ENCODE data around the gene ERLIN1. TPM values are rescaled to one million over a fixed set of nuclear protein-coding genes. Genes with fewer than 3 reads are reported as not detected.

The ERLIN1 gene
- total and polyA plus RNA-seq, 2 donors from 2014 or later = 9.0 to 23.7 TPM

DNA sequence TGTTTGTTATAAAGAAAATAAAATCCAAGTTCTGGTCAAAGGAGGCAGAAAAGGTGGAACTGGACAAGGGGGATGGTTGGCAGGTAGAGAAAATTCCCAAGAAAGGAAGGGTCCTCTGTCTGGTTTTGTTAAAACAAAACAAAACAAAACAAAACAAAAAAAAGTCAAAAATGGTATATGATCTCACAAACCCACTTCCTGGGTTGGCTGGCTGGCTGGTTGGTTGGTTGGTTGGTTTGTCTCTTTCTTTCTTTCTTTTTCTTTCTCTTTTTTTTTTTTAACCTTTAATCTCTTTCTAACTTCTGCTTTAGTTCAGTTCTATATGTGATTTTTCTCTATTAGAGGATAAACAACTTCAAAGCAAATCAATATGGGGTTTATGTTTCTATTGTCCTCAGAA is 63.0 kb downstream of the ERLIN1 start:
- DNase-seq = no peak
- Histone ChIP-seq H3K4me3 (ENCODE audit: low read length in 3 of 3) (no peak overlapping the region), H3K27ac (ENCODE audit: low read depth in 2 of 2, low read length in 2 of 2) (no peak overlapping the region), H3K4me1 (ENCODE audit: control insufficient read depth in 2 of 3, insufficient read depth in 2 of 3, low read depth in 1 of 3, low read length in 3 of 3) (no peaks in the 10 kb centered on the region), H3K9ac (ENCODE audit: low read length in 3 of 3) (no peak overlapping the region), H3K27me3 (ENCODE audit: control insufficient read depth, insufficient read depth, low read length) (no peaks in the 10 kb centered on the region), H3K9me3 (ENCODE audit: control insufficient read depth in 2 of 3, insufficient read depth in 1 of 3, low read length in 3 of 3) (no peaks in the 10 kb centered on the region), H3K36me3 (ENCODE audit: control insufficient read depth in 2 of 3, insufficient read depth in 3 of 3, low read length in 3 of 3) (no peaks in the 10 kb centered on the region)
- FAIRE-seq = no peak
- TF ChIP-seq, protein P1, sequence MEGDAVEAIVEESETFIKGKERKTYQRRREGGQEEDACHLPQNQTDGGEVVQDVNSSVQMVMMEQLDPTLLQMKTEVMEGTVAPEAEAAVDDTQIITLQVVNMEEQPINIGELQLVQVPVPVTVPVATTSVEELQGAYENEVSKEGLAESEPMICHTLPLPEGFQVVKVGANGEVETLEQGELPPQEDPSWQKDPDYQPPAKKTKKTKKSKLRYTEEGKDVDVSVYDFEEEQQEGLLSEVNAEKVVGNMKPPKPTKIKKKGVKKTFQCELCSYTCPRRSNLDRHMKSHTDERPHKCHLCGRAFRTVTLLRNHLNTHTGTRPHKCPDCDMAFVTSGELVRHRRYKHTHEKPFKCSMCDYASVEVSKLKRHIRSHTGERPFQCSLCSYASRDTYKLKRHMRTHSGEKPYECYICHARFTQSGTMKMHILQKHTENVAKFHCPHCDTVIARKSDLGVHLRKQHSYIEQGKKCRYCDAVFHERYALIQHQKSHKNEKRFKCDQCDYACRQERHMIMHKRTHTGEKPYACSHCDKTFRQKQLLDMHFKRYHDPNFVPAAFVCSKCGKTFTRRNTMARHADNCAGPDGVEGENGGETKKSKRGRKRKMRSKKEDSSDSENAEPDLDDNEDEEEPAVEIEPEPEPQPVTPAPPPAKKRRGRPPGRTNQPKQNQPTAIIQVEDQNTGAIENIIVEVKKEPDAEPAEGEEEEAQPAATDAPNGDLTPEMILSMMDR (IDR thresholded peaks at IDR 0.05; ENCODE audit: borderline replicate concordance, extremely low read depth, insufficient read depth) = no peak
- intact Hi-C loops (cut with DNase I) = no loop called here

DNA sequence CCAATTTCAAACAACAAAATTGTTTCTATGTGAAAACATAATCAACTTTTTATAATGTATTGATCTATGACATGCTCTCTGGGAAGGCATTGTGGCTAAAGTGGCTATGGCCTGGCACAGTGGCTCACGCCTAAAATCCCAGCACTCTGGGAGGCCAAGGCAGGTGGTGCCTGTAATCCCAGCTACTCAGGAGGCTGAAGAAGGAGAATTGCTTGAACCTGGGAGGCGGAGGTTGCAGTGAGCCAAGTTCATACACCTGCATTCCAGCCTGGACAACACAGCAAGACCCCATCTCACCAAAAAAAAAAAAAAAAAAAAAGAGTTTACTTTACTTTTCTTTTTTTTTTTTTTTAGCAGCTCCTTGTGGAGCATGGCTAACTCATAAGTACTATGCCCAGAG is 65.3 kb downstream of the ERLIN1 start:
- H3K9ac ChIP-seq (ENCODE audit: low read length in 3 of 3) = no peak overlapping the region
- H3K4me1 ChIP-seq (ENCODE audit: control insufficient read depth in 2 of 3, insufficient read depth in 2 of 3, low read depth in 1 of 3, low read length in 3 of 3) = no peaks in the 10 kb centered on the region
- no peak overlapping the region for H3K27ac ChIP-seq (ENCODE audit: low read depth in 2 of 2, low read length in 2 of 2)
- no peak overlapping the region for H3K4me3 ChIP-seq (ENCODE audit: low read length in 3 of 3)
- intact Hi-C loops (cut with DNase I) = no loop called here
- no peaks in the 10 kb centered on the region for H3K27me3 ChIP-seq (ENCODE audit: control insufficient read depth, insufficient read depth, low read length)
- no peaks in the 10 kb centered on the region for H3K9me3 ChIP-seq (ENCODE audit: control insufficient read depth in 2 of 3, insufficient read depth in 1 of 3, low read length in 3 of 3)
- TF ChIP-seq, protein P1 (IDR thresholded peaks at IDR 0.05; ENCODE audit: borderline replicate concordance, extremely low read depth, insufficient read depth) = no peak
- no peak for FAIRE-seq
- no peak for DNase-seq
- no peaks in the 10 kb centered on the region for H3K36me3 ChIP-seq (ENCODE audit: control insufficient read depth in 2 of 3, insufficient read depth in 3 of 3, low read length in 3 of 3)

DNA sequence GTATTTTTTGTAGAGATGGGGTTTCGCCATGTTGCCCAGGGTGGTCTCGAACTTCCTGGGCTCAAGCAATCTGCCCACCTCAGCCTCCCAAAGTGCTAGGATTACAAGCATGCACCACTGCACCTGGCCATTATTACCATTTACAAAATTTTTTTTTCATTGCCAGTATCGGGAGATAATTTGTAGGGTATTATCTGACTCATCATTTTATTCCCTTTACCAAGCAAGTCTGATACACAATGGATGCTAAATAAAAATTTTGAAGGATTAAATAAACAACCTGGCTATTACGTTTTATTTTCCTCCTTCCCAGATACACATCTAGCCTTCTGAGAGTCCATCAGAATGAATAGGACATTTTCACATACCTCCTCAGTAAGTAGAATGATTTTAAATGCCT is 66.1 kb downstream of the ERLIN1 start:
- DNase-seq (no peak), FAIRE-seq (no peak)
- intact Hi-C loops (cut with DNase I) = no loop called here
- no peak overlapping the region for H3K9ac ChIP-seq (ENCODE audit: low read length in 3 of 3)
- H3K36me3 ChIP-seq (ENCODE audit: control insufficient read depth in 2 of 3, insufficient read depth in 3 of 3, low read length in 3 of 3) = no peaks in the 10 kb centered on the region
- no peaks in the 10 kb centered on the region for H3K4me1 ChIP-seq (ENCODE audit: control insufficient read depth in 2 of 3, insufficient read depth in 2 of 3, low read depth in 1 of 3, low read length in 3 of 3)
- no peaks in the 10 kb centered on the region for H3K27me3 ChIP-seq (ENCODE audit: control insufficient read depth, insufficient read depth, low read length)
- no peak overlapping the region for H3K27ac ChIP-seq (ENCODE audit: low read depth in 2 of 2, low read length in 2 of 2)
- no peaks in the 10 kb centered on the region for H3K9me3 ChIP-seq (ENCODE audit: control insufficient read depth in 2 of 3, insufficient read depth in 1 of 3, low read length in 3 of 3)
- TF ChIP-seq, protein P1 (IDR thresholded peaks at IDR 0.05; ENCODE audit: borderline replicate concordance, extremely low read depth, insufficient read depth) = no peak
- H3K4me3 ChIP-seq (ENCODE audit: low read length in 3 of 3) = no peak overlapping the region
